Lung (tissue), 12 donors: ENCODE data around the gene BBS9. TPM values are rescaled to one million over a fixed set of nuclear protein-coding genes. Genes with fewer than 3 reads are reported as not detected.

ENCODE experiments used
- ATAC-seq: fragments of 200-7000 bp; cut with Tn5 transposase; one replicate; pipeline ENCODE4 v1.9.1; 2020; ENCODE audit warnings: moderate number of reproducible peaks; ENCODE audit not compliant: insufficient read depth, low FRiP score
- DNase-seq, 3 donors: peaks; one replicate each; pipeline ENCODE4 v3.0.0-alpha.2; 2013 to 2017
- H3K27ac ChIP-seq, 2 donors: one replicate each; pipeline ENCODE4 v1.5.1; 2013; ENCODE audit warnings: mild to moderate bottlenecking in 2 of 2, moderate library complexity in 2 of 2, control low read depth in 1 of 2, inconsistent platforms in 1 of 2, low read depth in 1 of 2, low read length in 1 of 2
- H3K27me3 ChIP-seq, 3 donors: one replicate each; pipeline ENCODE4 v1.5.1; 2013; ENCODE audit warnings: low read length in 2 of 3; ENCODE audit not compliant: control insufficient read depth in 3 of 3, insufficient read depth in 3 of 3
- H3K36me3 ChIP-seq, 4 donors: one replicate each; pipeline ENCODE4 v1.5.1; 2013; ENCODE audit warnings: low read length in 4 of 4, mild to moderate bottlenecking in 1 of 4, moderate library complexity in 1 of 4; ENCODE audit not compliant: control insufficient read depth in 4 of 4, insufficient read depth in 4 of 4
- H3K4me1 ChIP-seq, 5 donors: one replicate each; pipeline ENCODE4 v1.5.1; 2013; ENCODE audit warnings: low read length in 5 of 5, mild to moderate bottlenecking in 2 of 5, moderate library complexity in 1 of 5; ENCODE audit not compliant: control insufficient read depth in 5 of 5, insufficient read depth in 5 of 5
- H3K4me3 ChIP-seq: one replicate; pipeline ENCODE4 v1.5.1; 2013; ENCODE audit warnings: mild to moderate bottlenecking, control low read depth, moderate library complexity
- H3K9ac ChIP-seq, 2 donors: one replicate each; pipeline ENCODE4 v1.5.1; 2013; ENCODE audit warnings: low read length in 2 of 2, control low read depth in 1 of 2; ENCODE audit not compliant: insufficient read depth in 1 of 2
- H3K9me3 ChIP-seq, 4 donors: one replicate each; pipeline ENCODE4 v1.5.1; 2013; ENCODE audit warnings: low read length in 3 of 4, mild to moderate bottlenecking in 1 of 4, moderate library complexity in 1 of 4; ENCODE audit not compliant: control insufficient read depth in 4 of 4, insufficient read depth in 3 of 4
- WGBS, 2 donors: extraction: QIAGEN DNeasy Blood & Tissue Kit; methylation state at CpG; one replicate each; pipeline ENCODE4 v1.1.7; 2013; 5-methylcytosine and 5-hydroxymethylcytosine counted together
- polyA plus RNA-seq, 2 donors: library from polyadenylated mRNA; stranded (reverse); fragments of 200-250 nt; gene quantifications; one replicate each; pipeline ENCODE4 v1.2.1, GENCODE V29; 2013
- total RNA-seq, 2 donors: library from RNA; depleted of rRNA in 1 of 2; stranded (reverse); fragments of >200 nt in 1 of 2; gene quantifications; one replicate each; pipeline ENCODE4 v1.2.1, GENCODE V29; 2014 to 2021
- TF ChIP-seq, protein P1 (sequence below): IDR thresholded peaks from 2 replicates; pipeline ENCODE4 v1.5.1; 2012; ENCODE audit warnings: mild to moderate bottlenecking; ENCODE audit errors: control extremely low read depth, extremely low read depth
- donor health status: control.
- donor health status: control.
- donor health status: Bipolar disorder and iron deficiency.
- donor health status: healthy.
- donor health status: DM: yes; HTN: yes; CAD: no.

Gene BBS9
- total and polyA plus RNA-seq, 4 donors: 3.5 to 65.0 (median 15.2) TPM

DNA sequence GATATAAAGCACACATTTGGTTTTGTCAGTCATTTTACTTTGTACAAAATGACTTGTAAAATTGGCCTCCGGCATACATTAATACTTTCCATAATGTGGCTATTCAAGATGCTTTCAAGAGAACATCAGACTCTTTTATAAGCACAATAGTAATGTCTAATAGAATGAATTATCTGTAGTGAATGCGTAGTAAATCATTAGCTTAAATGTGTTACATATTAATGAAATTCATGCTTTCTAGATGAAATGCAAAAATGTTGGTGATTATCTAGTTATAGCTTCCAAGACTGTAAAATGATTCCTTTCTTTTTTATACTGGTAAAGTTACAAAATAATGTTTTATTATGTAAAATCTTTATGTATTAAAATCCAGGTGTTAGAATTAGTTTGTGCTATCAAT lies 144.0 kb downstream of the BBS9 start:
- WGBS, 2 donors: 96 to 98% methylated on average over 2 of the region's 2 CpGs
- Histone ChIP-seq H3K9me3 (peaks cover 0 to 17% (median 5%) of the 10 kb centered on the region in 4 donors), H3K9ac (no peak overlapping the region), H3K27ac (no peak overlapping the region), H3K36me3 (peaks cover 0 to 7% (median 4%) of the 10 kb centered on the region in 4 donors), H3K4me3 (no peak overlapping the region), H3K4me1 (no peaks in the 10 kb centered on the region), H3K27me3 (no peaks in the 10 kb centered on the region)
- ATAC-seq: no peak
- TF ChIP-seq, protein P1, sequence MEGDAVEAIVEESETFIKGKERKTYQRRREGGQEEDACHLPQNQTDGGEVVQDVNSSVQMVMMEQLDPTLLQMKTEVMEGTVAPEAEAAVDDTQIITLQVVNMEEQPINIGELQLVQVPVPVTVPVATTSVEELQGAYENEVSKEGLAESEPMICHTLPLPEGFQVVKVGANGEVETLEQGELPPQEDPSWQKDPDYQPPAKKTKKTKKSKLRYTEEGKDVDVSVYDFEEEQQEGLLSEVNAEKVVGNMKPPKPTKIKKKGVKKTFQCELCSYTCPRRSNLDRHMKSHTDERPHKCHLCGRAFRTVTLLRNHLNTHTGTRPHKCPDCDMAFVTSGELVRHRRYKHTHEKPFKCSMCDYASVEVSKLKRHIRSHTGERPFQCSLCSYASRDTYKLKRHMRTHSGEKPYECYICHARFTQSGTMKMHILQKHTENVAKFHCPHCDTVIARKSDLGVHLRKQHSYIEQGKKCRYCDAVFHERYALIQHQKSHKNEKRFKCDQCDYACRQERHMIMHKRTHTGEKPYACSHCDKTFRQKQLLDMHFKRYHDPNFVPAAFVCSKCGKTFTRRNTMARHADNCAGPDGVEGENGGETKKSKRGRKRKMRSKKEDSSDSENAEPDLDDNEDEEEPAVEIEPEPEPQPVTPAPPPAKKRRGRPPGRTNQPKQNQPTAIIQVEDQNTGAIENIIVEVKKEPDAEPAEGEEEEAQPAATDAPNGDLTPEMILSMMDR: no peak
- DNase-seq: no peak

DNA sequence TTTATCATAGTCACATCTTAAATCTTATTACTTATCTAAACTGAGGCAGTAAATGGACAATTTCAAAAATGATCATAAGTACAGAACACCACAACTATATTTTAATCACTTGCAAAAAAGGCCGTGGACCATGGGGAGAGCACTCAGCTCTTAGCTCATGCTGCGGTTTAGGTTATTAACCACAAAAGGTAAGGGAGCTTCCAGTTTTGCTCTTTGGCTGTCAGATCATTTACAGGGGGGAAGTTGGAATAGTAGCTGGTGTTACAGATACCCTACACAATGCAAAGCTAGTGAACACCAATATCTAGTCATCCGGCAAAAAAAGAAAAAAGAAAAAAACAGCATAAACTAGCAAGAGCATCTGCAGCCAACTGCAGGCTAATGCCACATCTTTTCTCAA lies 147.0 kb downstream of the BBS9 start:
- Histone ChIP-seq H3K4me3 (no peak overlapping the region), H3K9ac (no peak overlapping the region), H3K36me3 (peaks cover 3 to 12% (median 4%) of the 10 kb centered on the region in 4 donors), H3K27ac (no peak overlapping the region), H3K4me1 (no peaks in the 10 kb centered on the region), H3K9me3 (peaks cover 2 to 21% (median 10%) of the 10 kb centered on the region in 4 donors), H3K27me3 (no peaks in the 10 kb centered on the region)
- TF ChIP-seq, protein P1: no peak
- no peak for DNase-seq
- WGBS, 2 donors: 88 to 91% methylated on average over 3 of the region's 3 CpGs
- no peak for ATAC-seq

DNA sequence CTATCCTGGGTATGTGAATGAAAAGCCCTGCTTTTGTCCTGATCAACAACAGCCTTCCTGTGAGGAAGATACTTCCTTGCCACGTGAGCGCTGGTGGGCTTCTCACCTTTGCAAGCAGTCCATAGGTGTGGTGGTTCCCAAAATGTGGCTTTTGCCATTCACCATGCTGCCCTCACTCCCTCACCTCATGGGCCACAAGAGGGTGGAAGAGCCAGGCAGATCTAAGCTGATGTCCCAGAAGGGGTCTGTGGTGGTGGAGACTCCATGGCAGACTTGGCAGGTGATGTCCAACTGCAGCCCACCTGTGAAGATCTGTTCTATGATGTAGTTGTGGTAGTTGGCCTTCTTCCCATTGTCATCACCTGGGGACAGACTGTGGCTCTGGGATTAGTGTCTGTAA lies 147.4 kb downstream of the BBS9 start:
- H3K4me1 ChIP-seq: no peaks in the 10 kb centered on the region
- H3K27me3 ChIP-seq: no peaks in the 10 kb centered on the region
- WGBS, 2 donors: 96% methylated on average over 2 of the region's 2 CpGs
- TF ChIP-seq, protein P1: no peak
- no peak for DNase-seq
- H3K4me3 ChIP-seq: no peak overlapping the region
- H3K27ac ChIP-seq: no peak overlapping the region
- H3K9ac ChIP-seq: no peak overlapping the region
- peaks cover 2 to 21% (median 10%) of the 10 kb centered on the region in 4 donors for H3K9me3 ChIP-seq
- peaks cover 3 to 12% (median 5%) of the 10 kb centered on the region in 4 donors for H3K36me3 ChIP-seq
- ATAC-seq: no peak

GRCh38 chr7:33278095-33278494 lies 148.7 kb downstream of the BBS9 start:
- no peak for ATAC-seq
- WGBS, 2 donors: 97 to 99% methylated on average over 3 of the region's 3 CpGs
- H3K36me3 ChIP-seq: peaks cover 3 to 12% (median 6%) of the 10 kb centered on the region in 4 donors
- H3K9ac ChIP-seq: no peak overlapping the region
- H3K27ac ChIP-seq: no peak overlapping the region
- H3K27me3 ChIP-seq: no peaks in the 10 kb centered on the region
- no peak for DNase-seq
- no peak overlapping the region for H3K4me3 ChIP-seq
- H3K4me1 ChIP-seq: no peaks in the 10 kb centered on the region
- H3K9me3 ChIP-seq: peaks cover 2 to 21% (median 10%) of the 10 kb centered on the region in 4 donors
- TF ChIP-seq, protein P1: no peak
